Measurements from ENCODE around the gene MYCBP2.

MYCBP2 gene

DNA sequence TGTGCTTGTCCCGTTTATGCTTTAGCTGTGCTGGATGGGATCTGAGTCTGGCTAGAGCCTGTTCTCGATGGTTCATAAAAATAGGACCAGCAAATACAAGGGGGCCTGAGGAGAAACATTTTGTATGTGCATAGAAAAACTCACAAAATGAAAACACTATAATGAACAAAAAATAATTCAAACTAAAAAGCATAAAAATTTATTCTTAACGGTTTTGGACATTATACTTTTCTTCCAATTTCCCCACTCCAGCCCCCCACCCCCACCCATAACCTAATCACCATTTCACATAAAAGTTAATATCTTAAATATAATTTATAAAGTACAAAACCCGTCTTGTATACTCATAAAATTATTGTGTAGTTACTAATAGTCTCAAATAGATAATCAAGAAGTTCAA is 93.7 kb downstream of the MYCBP2 start:
- H3K4me2 ChIP-seq = no peak overlapping the region
- H3K27me3 ChIP-seq = no peaks in the 10 kb centered on the region
- no peak overlapping the region for H3K4me3 ChIP-seq
- H3K4me1 ChIP-seq = no peaks in the 10 kb centered on the region
- peaks cover 0 to 9% (median 0%) of the 10 kb centered on the region in 11 experiments; a peak in 2 of 22 replicates for H4K20me1 ChIP-seq
- H3K36me3 ChIP-seq = peaks cover 23 to 84% (median 55%) of the 10 kb centered on the region in 11 experiments
- no peak for TF ChIP-seq Cebpa-rat (IDR thresholded peaks at IDR 0.05)
- no peak overlapping the region for H3K27ac ChIP-seq
- H3K9ac ChIP-seq = no peak overlapping the region
- H3K9me3 ChIP-seq (replicated peaks in 1 of 11) = no peaks in the 10 kb centered on the region

DNA sequence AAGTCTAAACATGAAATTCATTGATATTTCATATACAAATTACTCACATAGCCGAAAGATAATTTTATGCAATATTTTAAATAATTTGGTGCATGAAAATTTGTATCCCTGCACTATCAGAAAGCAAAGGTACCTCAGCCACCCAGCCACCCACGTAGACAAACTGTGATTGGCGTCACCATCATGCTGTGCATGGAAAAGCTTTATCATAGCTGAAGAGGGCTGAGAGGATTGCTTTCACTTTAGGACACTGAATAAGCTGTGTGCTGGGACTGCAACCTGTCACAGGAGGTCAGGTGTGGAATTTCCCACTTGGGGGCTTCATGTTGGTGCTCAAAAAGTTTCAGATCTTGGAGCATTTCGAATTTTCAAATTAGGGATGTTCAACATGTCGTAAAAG is 96.3 kb downstream of the MYCBP2 start:
- H3K27ac ChIP-seq = no peak overlapping the region
- no peak overlapping the region for H3K4me3 ChIP-seq
- H3K27me3 ChIP-seq = no peaks in the 10 kb centered on the region
- no peaks in the 10 kb centered on the region; a peak in 2 of 22 replicates for H4K20me1 ChIP-seq
- peaks cover 26 to 79% (median 48%) of the 10 kb centered on the region in 11 experiments for H3K36me3 ChIP-seq
- H3K4me2 ChIP-seq = no peak overlapping the region
- H3K4me1 ChIP-seq = no peaks in the 10 kb centered on the region
- H3K9ac ChIP-seq = no peak overlapping the region
- H3K9me3 ChIP-seq (replicated peaks in 1 of 11) = no peaks in the 10 kb centered on the region
- no peak for TF ChIP-seq Cebpa-rat (IDR thresholded peaks at IDR 0.05)

DNA sequence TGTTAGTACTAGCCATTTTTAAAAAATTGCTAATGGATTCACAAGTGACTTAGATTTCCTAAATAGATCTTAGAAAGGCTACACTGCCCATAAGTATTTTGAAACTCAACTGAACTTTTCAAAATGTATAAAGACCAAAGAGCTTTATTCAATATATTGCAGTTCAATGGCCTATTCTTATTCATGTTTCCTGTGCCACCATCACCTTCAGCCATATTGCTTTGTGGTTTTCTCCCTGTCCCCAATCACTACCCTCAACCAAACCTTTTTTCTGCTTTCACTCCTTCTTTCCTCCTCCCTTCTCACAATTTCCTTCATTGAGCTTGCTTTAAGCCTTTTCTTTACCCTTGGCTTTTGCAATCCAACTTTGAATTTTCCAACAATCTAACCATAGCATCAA is 100.9 kb downstream of the MYCBP2 start:
- H3K27me3 ChIP-seq = no peaks in the 10 kb centered on the region
- no peak overlapping the region for H3K4me2 ChIP-seq
- H3K9ac ChIP-seq = no peak overlapping the region
- H3K4me3 ChIP-seq = no peak overlapping the region
- peaks cover 55 to 95% (median 70%) of the 10 kb centered on the region in 11 experiments for H3K36me3 ChIP-seq
- no peak for TF ChIP-seq Cebpa-rat (IDR thresholded peaks at IDR 0.05)
- no peak overlapping the region for H3K27ac ChIP-seq
- H3K9me3 ChIP-seq (replicated peaks in 1 of 11) = no peaks in the 10 kb centered on the region
- H3K4me1 ChIP-seq = no peaks in the 10 kb centered on the region
- H4K20me1 ChIP-seq = 0 out of 22 replicates have a peak, but pooled peaks cover 0 to 4% (median 0%) of the 10 kb centered on the region in 11 experiments

DNA sequence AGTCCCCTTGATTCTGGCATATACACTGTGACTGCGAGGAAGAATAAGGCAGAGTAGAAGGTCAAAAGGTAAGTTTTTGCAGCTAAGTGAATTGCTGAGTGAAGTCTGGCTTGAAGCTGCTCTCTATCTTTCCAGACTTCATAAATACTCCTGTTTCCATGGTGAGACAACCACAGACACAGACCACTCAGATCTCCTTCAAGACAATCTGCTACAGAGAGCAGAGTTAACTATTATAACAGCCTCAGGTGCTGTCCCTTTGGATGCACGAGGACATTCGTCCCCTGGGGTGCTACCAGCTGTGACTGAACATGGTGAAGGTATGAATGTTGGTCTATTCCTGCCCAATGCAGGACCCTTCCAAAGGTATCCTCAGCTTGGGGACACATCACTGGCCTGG is 104.0 kb downstream of the MYCBP2 start:
- Histone ChIP-seq H3K9me3 (replicated peaks in 1 of 11) (no peaks in the 10 kb centered on the region), H4K20me1 (peaks cover 0 to 7% (median 0%) of the 10 kb centered on the region in 11 experiments; a peak in 3 of 22 replicates), H3K4me1 (peaks cover 0 to 13% (median 12%) of the 10 kb centered on the region in 10 experiments; a peak in 10 of 20 replicates), H3K27ac (no peak overlapping the region), H3K27me3 (no peaks in the 10 kb centered on the region), H3K4me2 (no peak overlapping the region), H3K9ac (no peak overlapping the region), H3K4me3 (no peak overlapping the region), H3K36me3 (peaks cover 55 to 95% (median 77%) of the 10 kb centered on the region in 11 experiments)
- TF ChIP-seq Cebpa-rat (IDR thresholded peaks at IDR 0.05) = no peak

DNA sequence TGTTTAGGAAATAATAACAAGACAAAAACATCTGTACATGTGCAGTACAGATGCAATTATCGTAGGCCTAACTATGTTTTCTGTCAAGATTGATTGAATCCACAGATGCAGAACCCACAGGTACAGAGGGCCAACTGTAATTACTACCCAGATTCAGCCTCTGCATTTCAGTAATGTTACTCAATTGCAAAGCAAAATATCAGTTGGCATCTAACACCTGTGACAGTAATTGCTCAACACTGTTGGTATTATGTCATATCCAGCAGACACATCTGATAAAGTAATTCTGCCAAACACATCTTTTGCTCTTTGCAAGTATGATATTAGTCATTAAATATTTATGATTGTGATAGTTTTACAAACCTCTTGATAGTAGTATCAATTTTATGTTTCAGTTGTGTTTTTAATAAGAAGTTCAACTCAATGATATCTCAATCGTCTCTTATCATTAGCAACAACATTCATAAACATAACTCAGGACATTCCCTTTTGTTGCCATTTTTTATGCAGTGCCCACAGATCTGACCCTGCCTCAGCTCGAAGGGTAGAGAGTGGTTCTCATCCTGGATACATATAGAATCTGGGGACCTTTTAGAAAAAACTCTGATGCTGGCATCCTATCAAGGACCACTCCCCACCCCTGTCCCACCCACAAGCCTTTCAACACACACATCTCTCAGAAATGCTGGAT is 104.7 kb downstream of the MYCBP2 start:
- no peaks in the 10 kb centered on the region for H3K9me3 ChIP-seq (replicated peaks in 1 of 11)
- peaks cover 62 to 100% (median 84%) of the 10 kb centered on the region in 11 experiments for H3K36me3 ChIP-seq
- H4K20me1 ChIP-seq = peaks cover 0 to 7% (median 0%) of the 10 kb centered on the region in 11 experiments; a peak in 4 of 22 replicates
- H3K9ac ChIP-seq = no peak overlapping the region
- H3K27ac ChIP-seq = no peak overlapping the region
- TF ChIP-seq Cebpa-rat (IDR thresholded peaks at IDR 0.05) = no peak
- H3K4me3 ChIP-seq = no peak overlapping the region
- no peak overlapping the region for H3K4me2 ChIP-seq
- H3K27me3 ChIP-seq = no peaks in the 10 kb centered on the region
- peaks cover 0 to 13% (median 12%) of the 10 kb centered on the region in 10 experiments; a peak in 10 of 20 replicates for H3K4me1 ChIP-seq

DNA sequence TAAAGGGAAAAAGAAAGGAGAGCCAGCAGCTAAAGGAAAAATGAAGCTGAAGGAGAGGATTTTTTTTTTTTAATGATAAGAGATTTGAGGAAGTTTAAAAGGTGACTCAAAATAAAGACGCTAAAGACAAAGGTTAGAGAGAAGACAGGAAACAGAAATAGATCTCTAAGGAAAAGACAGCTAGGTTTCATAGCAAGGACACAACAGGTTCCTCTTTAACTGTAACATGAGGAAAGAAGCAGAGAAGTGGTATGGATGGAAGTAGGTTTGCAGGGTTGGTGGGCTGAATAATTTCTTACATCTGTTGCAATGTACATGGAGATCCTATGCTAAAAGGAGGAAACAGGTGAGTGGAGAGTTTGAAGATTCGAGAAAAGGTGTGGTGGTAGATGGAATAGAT is 107.5 kb downstream of the MYCBP2 start:
- H3K36me3 ChIP-seq = peaks cover 77 to 100% (median 89%) of the 10 kb centered on the region in 11 experiments
- no peaks in the 10 kb centered on the region for H3K9me3 ChIP-seq (replicated peaks in 1 of 11)
- TF ChIP-seq Cebpa-rat (IDR thresholded peaks at IDR 0.05) = no peak
- peaks cover 0 to 13% (median 12%) of the 10 kb centered on the region in 10 experiments; a peak in 10 of 20 replicates for H3K4me1 ChIP-seq
- H3K4me3 ChIP-seq = no peak overlapping the region
- peaks cover 0 to 7% (median 0%) of the 10 kb centered on the region in 11 experiments; a peak in 4 of 22 replicates for H4K20me1 ChIP-seq
- H3K4me2 ChIP-seq = peak overlapping the region in 2 of 11 experiments; percentile 15 to 34; a peak in 4 of 22 replicates
- no peak overlapping the region for H3K27ac ChIP-seq
- no peak overlapping the region for H3K9ac ChIP-seq
- no peaks in the 10 kb centered on the region for H3K27me3 ChIP-seq

DNA sequence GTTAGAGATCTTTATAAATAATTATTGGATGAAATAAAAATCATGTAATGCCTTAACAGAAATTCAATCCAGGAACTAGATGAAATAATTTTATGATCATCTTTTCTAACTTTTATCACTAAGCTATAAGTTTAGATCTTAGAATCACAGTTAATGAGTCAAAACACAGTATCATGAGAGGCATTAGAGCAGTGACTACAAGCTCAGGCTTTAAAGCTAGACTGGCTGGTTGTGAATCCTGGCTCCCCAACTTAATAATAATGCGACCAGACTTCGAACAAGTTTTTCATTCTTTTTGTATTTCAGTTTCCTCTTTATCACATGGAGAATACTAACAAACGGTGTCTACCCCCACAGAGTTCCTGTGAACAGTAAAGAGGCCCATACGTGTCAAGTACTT is 108.6 kb downstream of the MYCBP2 start:
- Histone ChIP-seq H3K9me3 (replicated peaks in 1 of 11) (no peaks in the 10 kb centered on the region), H3K27me3 (no peaks in the 10 kb centered on the region), H3K4me1 (peaks cover 0 to 13% (median 12%) of the 10 kb centered on the region in 10 experiments; a peak in 10 of 20 replicates), H3K4me2 (no peak overlapping the region), H3K9ac (no peak overlapping the region), H3K4me3 (no peak overlapping the region), H4K20me1 (peaks cover 0 to 7% (median 0%) of the 10 kb centered on the region in 11 experiments; a peak in 4 of 22 replicates), H3K27ac (no peak overlapping the region), H3K36me3 (peaks cover 77 to 100% (median 89%) of the 10 kb centered on the region in 11 experiments)
- TF ChIP-seq Cebpa-rat (IDR thresholded peaks at IDR 0.05) = no peak

DNA sequence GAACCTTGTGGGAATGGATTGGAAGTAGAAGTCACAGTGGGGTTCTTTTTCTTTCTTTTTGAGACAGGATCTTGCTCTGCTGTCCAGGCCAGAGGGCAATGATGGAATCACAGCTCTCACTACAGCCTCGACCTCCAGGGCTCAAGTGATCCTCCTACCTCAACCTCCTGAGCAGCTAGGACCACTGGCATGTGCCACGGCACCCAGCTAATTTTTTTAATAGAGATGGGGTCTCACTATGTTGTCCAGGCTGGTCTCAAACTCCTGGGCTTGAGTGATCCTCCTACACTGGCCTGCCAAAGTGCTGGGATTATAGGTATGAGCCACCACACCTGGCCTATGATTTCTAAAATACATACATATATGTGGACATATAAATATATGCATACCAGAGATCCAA is 111.4 kb downstream of the MYCBP2 start:
- Histone ChIP-seq H3K4me3 (no peak overlapping the region), H4K20me1 (peaks cover 0 to 7% (median 0%) of the 10 kb centered on the region in 11 experiments; a peak in 5 of 22 replicates), H3K4me1 (peaks cover 0 to 13% (median 12%) of the 10 kb centered on the region in 10 experiments; a peak in 10 of 20 replicates), H3K27ac (no peak overlapping the region), H3K36me3 (peaks cover 74 to 100% (median 90%) of the 10 kb centered on the region in 11 experiments), H3K9ac (no peak overlapping the region), H3K4me2 (no peak overlapping the region), H3K9me3 (replicated peaks in 1 of 11) (no peaks in the 10 kb centered on the region), H3K27me3 (no peaks in the 10 kb centered on the region)
- no peak for TF ChIP-seq Cebpa-rat (IDR thresholded peaks at IDR 0.05)

DNA sequence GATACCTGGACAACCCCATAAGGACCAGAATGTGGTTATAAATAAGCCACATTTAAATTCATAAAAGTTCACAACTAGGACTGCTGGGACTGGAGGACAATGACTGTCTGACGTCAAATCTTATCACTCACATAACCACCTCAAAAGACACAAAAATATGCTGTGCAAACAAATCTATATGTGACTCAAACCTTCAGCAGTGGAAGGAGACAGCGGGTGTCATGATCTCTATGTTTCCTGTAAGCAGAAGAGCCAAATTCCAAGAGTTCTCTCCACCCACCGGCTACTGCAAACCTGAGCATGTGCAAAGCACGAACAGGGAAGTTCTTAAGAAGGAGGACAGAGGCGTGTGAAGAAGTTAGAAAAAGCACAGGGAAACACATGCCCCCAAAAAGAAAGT is 113.2 kb downstream of the MYCBP2 start:
- Histone ChIP-seq H3K4me3 (no peak overlapping the region), H3K4me2 (no peak overlapping the region), H3K4me1 (no peaks in the 10 kb centered on the region; a peak in 1 of 20 replicates), H4K20me1 (peaks cover 0 to 7% (median 0%) of the 10 kb centered on the region in 11 experiments; a peak in 3 of 22 replicates), H3K27me3 (no peaks in the 10 kb centered on the region), H3K9ac (no peak overlapping the region), H3K36me3 (peaks cover 88 to 100% (median 92%) of the 10 kb centered on the region in 11 experiments), H3K9me3 (replicated peaks in 1 of 11) (no peaks in the 10 kb centered on the region), H3K27ac (no peak overlapping the region)
- no peak for TF ChIP-seq Cebpa-rat (IDR thresholded peaks at IDR 0.05)
